A549 (cell line): ENCODE measurements around the gene KCP. TPM values are rescaled to one million over a fixed set of nuclear protein-coding genes. Genes with fewer than 3 reads are reported as not detected.

Experiments used
- ATAC-seq, 2 experiments: fragments of 200-7000 bp in 1 of 2; fragments of >200 bp in 1 of 2; cut with Nextera tagmentation in 1 of 2; cut with Tn5 transposase in 1 of 2; 3 replicates each; pipeline versions ENCODE4 v1.8.0 to v1.9.1; 2018 to 2020; ENCODE audit warnings: mild to moderate bottlenecking in 1 of 2, moderate library complexity in 1 of 2
- CTCF ChIA-PET: fragments of 300-600 bp; sonication (Branson Sonifier 250); formaldehyde crosslinking; extraction: SDS; loops from one replicate; lab custom pipeline; 2021; ENCODE audit warnings: antibody characterized with exemption, inconsistent platforms; lab: Yijun Ruan, JAX
- POLR2A ChIA-PET: fragments of 350-600 bp; formaldehyde crosslinking; extraction: SDS; loops from one replicate; lab custom pipeline; 2021; ENCODE audit warnings: antibody characterized with exemption, inconsistent platforms; lab: Yijun Ruan, JAX
- DNase-seq, 2 experiments: peaks; one replicate each; pipeline versions ENCODE4 v3.0.0 to v3.0.0-alpha.2; 2011 to 2016; ENCODE audit warnings: low read depth in 1 of 2, low spot score in 1 of 2
- FAIRE-seq: peaks from 2 replicates; lab custom pipeline; 2011; peaks lifted over from hg19 to GRCh38; lab: Jason Lieb, UNC
- H3K27ac ChIP-seq, 2 experiments: fragments of >200 bp; sonication (Bioruptor Twin); formaldehyde crosslinking; 3 replicates each; pipeline ENCODE4 v1.5.1; 2016 to 2017
- H3K4me1 ChIP-seq: fragments of >200 bp; sonication (Bioruptor Twin); formaldehyde crosslinking; 3 replicates; pipeline ENCODE4 v1.6.1; 2016
- H3K4me2 ChIP-seq: fragments of >200 bp; sonication (Bioruptor Twin); formaldehyde crosslinking; 3 replicates; pipeline ENCODE4 v1.6.1; 2016
- H3K4me3 ChIP-seq: fragments of >200 bp; sonication (Bioruptor Twin); formaldehyde crosslinking; 3 replicates; pipeline ENCODE4 v1.5.1; 2016
- H3K9me3 ChIP-seq: fragments of >200 bp; sonication (Bioruptor Twin); formaldehyde crosslinking; 3 replicates; pipeline ENCODE4 v1.6.1; 2016
- BCL3 ChIP-seq: fragments of >200 bp; sonication (Bioruptor Twin); formaldehyde crosslinking; IDR thresholded peaks from 3 replicates; pipeline ENCODE4 v1.6.1; 2016
- BHLHE40 ChIP-seq: IDR thresholded peaks from 2 replicates; pipeline ENCODE4 v1.6.1; 2012; ENCODE audit warnings: low read depth, low read length, inconsistent platforms
- CBX2 ChIP-seq: fragments of 200-600 bp; sonication (generic); IDR thresholded peaks from 2 replicates; pipeline ENCODE4 v1.6.1; 2016; ENCODE audit warnings: low read depth, mild to moderate bottlenecking, borderline replicate concordance
- E2F6 ChIP-seq: IDR thresholded peaks from 2 replicates; pipeline ENCODE4 v1.6.1; 2012; ENCODE audit warnings: low read depth, borderline replicate concordance
- FOSB ChIP-seq: fragments of 250-450 bp; sonication (Bioruptor Pico); IDR thresholded peaks from 2 replicates; pipeline ENCODE4 v1.5.0; 2020; ENCODE audit warnings: mild to moderate bottlenecking, moderate library complexity
- FOXS1 ChIP-seq: fragments of 250-450 bp; sonication (Bioruptor Pico); IDR thresholded peaks from 2 replicates; pipeline ENCODE4 v1.5.0; 2020; ENCODE audit warnings: mild to moderate bottlenecking, moderate library complexity
- HEYL ChIP-seq: fragments of 250-450 bp; sonication (Bioruptor Pico); IDR thresholded peaks from 2 replicates; pipeline ENCODE4 v1.8.0; 2021; ENCODE audit warnings: mild to moderate bottlenecking, moderate library complexity
- HOXB5 ChIP-seq: fragments of 250-450 bp; sonication (Bioruptor Pico); IDR thresholded peaks from 2 replicates; pipeline ENCODE4 v1.5.0; 2020; ENCODE audit warnings: mild to moderate bottlenecking, moderate library complexity
- JUN ChIP-seq, 2 experiments: fragments of >200 bp; sonication (Bioruptor Twin); formaldehyde crosslinking; IDR thresholded peaks; 2 replicates in 1 of 2; 3 replicates in 1 of 2; pipeline ENCODE4 v1.6.1; 2016 to 2017
- MAZ ChIP-seq: fragments of 150-350 bp; IDR thresholded peaks from 2 replicates; pipeline ENCODE4 v1.6.1; 2014; ENCODE audit warnings: antibody characterized with exemption, low read depth, low read length, borderline replicate concordance
- NFE2L2 ChIP-seq: fragments of 150-350 bp; conservative IDR thresholded peaks from 2 replicates; pipeline ENCODE4 v1.6.1; 2014; ENCODE audit warnings: low read length
- NPAS2 ChIP-seq: fragments of 250-450 bp; sonication (Bioruptor Pico); IDR thresholded peaks from 2 replicates; pipeline ENCODE4 v1.8.0; 2022; ENCODE audit warnings: mild to moderate bottlenecking, moderate library complexity, borderline replicate concordance
- NR3C1 ChIP-seq: fragments of >200 bp; sonication (Bioruptor Twin); formaldehyde crosslinking; IDR thresholded peaks from 3 replicates; pipeline ENCODE4 v1.6.1; 2017
- PBX3 ChIP-seq: IDR thresholded peaks from 2 replicates; pipeline ENCODE4 v1.6.1; 2012
- POLR2AphosphoS2 ChIP-seq: conservative IDR thresholded peaks from 2 replicates; pipeline ENCODE4 v1.6.1; 2012; ENCODE audit warnings: low read length, improper control_type of control experiment, inconsistent platforms
- RARB ChIP-seq: fragments of 250-450 bp; sonication (Bioruptor Pico); IDR thresholded peaks from 2 replicates; pipeline ENCODE4 v1.8.0; 2021; ENCODE audit warnings: mild to moderate bottlenecking, moderate library complexity
- REST ChIP-seq: fragments of 200-600 bp; sonication (generic); IDR thresholded peaks from 2 replicates; pipeline ENCODE4 v1.6.1; 2016; ENCODE audit warnings: antibody characterized with exemption, mild to moderate bottlenecking, moderate library complexity
- TFCP2L1 ChIP-seq: fragments of 250-450 bp; sonication (Bioruptor Pico); IDR thresholded peaks from 2 replicates; pipeline ENCODE4 v1.5.0; 2021; ENCODE audit warnings: mild to moderate bottlenecking
- ZFP36 ChIP-seq: fragments of 450-650 bp; IDR thresholded peaks from 2 replicates; pipeline ENCODE4 v1.6.1; 2014; ENCODE audit warnings: borderline replicate concordance; ENCODE audit not compliant: partially characterized antibody
- WGBS: methylation state at CpG from one replicate; pipeline ENCODE4 v1.1.6; 2017; ENCODE audit errors: missing lambda C conversion rate; 5-methylcytosine and 5-hydroxymethylcytosine counted together
- polyA plus RNA-seq, 4 experiments: library from polyadenylated mRNA; depleted of rRNA in 3 of 4; stranded (reverse); fragments of >200 nt; fragmentation: RNase III in 1 of 4; extraction: RNeasy Plus Mini Kit Qiagen cat#74134 plus additional on column Dnase treatment in 1 of 4; gene quantifications; 2 replicates in 3 of 4; 3 replicates in 1 of 4; pipeline ENCODE4 v1.2.3, GENCODE V29; 2011 to 2017

The KCP gene
- polyA plus RNA-seq, 2 of the 4 experiments (the other 2 are of a cell fraction): 0.14 TPM; not detected in 1

GRCh38 chr7:128941323-128941890 lies 30.9 kb upstream of the KCP start:
- CTCF ChIA-PET: interaction anchor here (1.2 to 2.1 kb wide), 2 partner anchors 8 to 150 kb away, joined by 3 to 5 read pairs; no protein-coding TSS in a partner anchor
- no peak for TF ChIP-seq JUN (IDR thresholded peaks at IDR 0.05)
- TF ChIP-seq MAZ: no peak
- Histone ChIP-seq H3K4me3 (no peak overlapping the region), H3K4me2 (no peak overlapping the region), H3K9me3 (no peaks in the 10 kb centered on the region), H3K27ac (no peak overlapping the region), H3K4me1 (peaks cover 12% of the 10 kb centered on the region)
- DNase-seq (no peak), FAIRE-seq (no peak), ATAC-seq (no peak)
- WGBS: 88% methylated on average over 15 of the region's 15 CpGs
- POLR2A ChIA-PET: interaction anchor here (0.7 kb wide), 1 partner anchor 113 kb away, joined by 3 read pairs; the partner anchor contains the start of gene TNPO3

GRCh38 chr7:128940494-128941322 lies 30.2 kb upstream of the KCP start:
- Histone ChIP-seq H3K4me1 (peaks cover 12% of the 10 kb centered on the region), H3K4me2 (no peak overlapping the region)
- no peak for TF ChIP-seq HEYL (CRISPR knock-in tag)
- TF ChIP-seq, all 56 proteins: peak for 0
- ATAC-seq (no peak), FAIRE-seq (no peak), DNase-seq (no peak)
- H3K9me3 ChIP-seq: no peaks in the 10 kb centered on the region
- no peak overlapping the region for H3K27ac ChIP-seq
- 84% methylated on average over 19 of the region's 20 CpGs for WGBS
- no peak overlapping the region for H3K4me3 ChIP-seq
- POLR2A ChIA-PET: interaction anchor here (0.7 kb wide), 1 partner anchor 114 kb away, joined by 3 read pairs; the partner anchor contains the start of gene TNPO3
- CTCF ChIA-PET: interaction anchor here (2.1 kb wide), 1 partner anchor 8 kb away, joined by 5 read pairs; no protein-coding TSS in a partner anchor

GRCh38 chr7:128939861-128940410 lies 29.4 kb upstream of the KCP start:
- POLR2A ChIA-PET: no interaction called here
- ATAC-seq: no peak
- Histone ChIP-seq H3K4me2 (no peak overlapping the region), H3K9me3 (no peaks in the 10 kb centered on the region), H3K27ac (no peak overlapping the region), H3K4me1 (peaks cover 12% of the 10 kb centered on the region), H3K4me3 (no peak overlapping the region)
- CTCF ChIA-PET: interaction anchor here (0.9 kb wide), 1 partner anchor 10 kb away, joined by 3 read pairs; no protein-coding TSS in a partner anchor
- FAIRE-seq: no peak
- DNase-seq: no peak
- 88% methylated on average over 18 of the region's 18 CpGs for WGBS
- TF ChIP-seq TFCP2L1 (CRISPR knock-in tag): no peak
- no peak for TF ChIP-seq PBX3
- TF ChIP-seq REST: no peak
- TF ChIP-seq CBX2: no peak
- no peak for TF ChIP-seq FOXS1 (CRISPR knock-in tag)
- no peak for TF ChIP-seq BCL3
- TF ChIP-seq RARB (CRISPR knock-in tag): no peak
- TF ChIP-seq HOXB5 (CRISPR knock-in tag): no peak
- TF ChIP-seq NPAS2 (CRISPR knock-in tag): no peak
- no peak for TF ChIP-seq MAZ
- no peak for TF ChIP-seq BHLHE40
- no peak for TF ChIP-seq ZFP36
- TF ChIP-seq E2F6: no peak
- no peak for TF ChIP-seq POLR2AphosphoS2
- TF ChIP-seq NFE2L2: no peak
- no peak for TF ChIP-seq FOSB (CRISPR knock-in tag)
- no peak for TF ChIP-seq NR3C1
